Measurements from ENCODE around the gene ADCY1.

The ADCY1 gene

DNA sequence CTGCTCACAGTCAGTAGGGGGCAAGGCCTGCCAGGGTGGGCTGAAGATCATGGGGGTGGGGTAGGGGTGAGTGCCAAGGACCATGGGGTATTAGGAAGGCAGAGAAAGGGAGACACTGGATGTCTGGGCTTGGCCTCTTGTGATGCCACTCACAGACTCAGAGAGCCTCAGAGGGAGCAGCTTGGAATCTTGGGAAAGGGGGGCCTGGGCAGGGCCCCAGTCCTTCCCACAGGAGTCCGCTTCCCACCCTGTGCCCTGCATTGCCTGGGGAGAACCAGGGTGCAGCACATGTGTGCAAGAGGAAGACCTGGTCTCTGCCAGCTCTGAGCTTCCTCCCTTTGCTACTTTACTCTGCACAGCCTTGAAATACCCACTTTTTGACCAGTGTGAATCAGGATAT lies 4.3 kb downstream of the ADCY1 start:
- DNase-seq = no peak

GRCh38 chr7:45579391-45579801 lies 5.2 kb downstream of the ADCY1 start:
- no peak for DNase-seq

DNA sequence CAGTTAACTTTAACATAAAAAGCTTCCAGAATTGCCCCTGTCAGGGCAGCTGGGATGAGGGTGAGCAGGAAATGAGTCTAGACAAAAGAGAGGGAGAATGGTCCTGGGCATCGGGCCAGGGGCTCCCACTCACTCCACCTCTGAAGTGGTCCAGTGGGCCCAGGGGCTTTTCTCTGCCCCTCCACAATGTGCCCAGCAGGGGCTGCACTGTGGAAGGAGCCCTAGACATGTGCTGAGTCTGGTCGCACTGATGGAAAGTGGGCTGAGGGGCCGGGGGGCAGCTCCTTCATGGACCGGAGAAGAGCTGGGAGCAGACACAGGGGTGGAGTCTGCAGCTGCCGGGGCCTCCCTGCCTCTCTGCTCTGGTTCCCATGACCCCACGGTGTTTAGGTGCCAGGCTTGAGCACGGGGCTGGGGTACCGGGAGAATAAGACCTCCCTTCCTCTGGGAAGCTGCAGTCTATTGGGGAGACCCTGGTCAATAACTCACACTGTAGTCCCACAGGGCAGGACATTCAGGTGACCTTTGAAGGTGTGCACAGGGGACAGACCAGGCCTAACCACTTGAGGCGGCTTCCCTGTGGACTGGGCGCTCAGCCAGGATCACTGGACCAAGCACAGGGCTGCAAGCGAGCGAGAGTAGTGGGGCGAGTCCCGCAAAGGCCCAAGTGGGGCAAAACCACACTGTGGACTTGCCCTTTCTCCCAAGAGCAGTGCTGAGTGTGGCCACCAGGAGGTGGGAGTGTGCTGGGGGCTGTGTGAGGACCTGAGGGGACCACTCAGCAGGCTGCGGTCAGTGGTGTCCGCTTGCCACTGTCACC lies 6.1 kb downstream of the ADCY1 start:
- DNase-seq = no peak

- no peak for DNase-seq
Observed at GRCh38 chr7:45581271-45581780, 7.2 kb downstream of the ADCY1 start.

GRCh38 chr7:45582136-45582749 lies 8.1 kb downstream of the ADCY1 start:
- DNase-seq = no peak

DNA sequence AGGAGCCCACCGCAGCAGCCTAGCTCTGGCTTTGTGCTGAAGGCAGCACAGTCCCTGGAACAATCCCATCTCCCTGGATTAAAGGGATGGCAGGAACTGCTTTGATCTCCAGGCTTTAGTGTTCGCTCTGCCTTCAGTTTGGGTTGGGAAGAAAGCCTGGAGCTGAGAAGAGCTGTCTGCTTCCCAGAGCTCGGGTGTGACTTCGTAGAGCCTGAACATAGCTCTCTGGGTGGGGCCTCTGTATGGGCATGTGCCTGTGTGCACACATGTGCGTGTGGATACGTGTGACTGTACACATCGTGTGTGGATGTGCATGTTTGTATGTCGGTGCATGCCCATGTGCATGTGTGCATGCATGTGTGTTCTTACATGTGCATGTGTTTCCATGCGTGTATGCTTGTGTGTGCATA lies 8.7 kb downstream of the ADCY1 start:
- DNase-seq = no peak

DNA sequence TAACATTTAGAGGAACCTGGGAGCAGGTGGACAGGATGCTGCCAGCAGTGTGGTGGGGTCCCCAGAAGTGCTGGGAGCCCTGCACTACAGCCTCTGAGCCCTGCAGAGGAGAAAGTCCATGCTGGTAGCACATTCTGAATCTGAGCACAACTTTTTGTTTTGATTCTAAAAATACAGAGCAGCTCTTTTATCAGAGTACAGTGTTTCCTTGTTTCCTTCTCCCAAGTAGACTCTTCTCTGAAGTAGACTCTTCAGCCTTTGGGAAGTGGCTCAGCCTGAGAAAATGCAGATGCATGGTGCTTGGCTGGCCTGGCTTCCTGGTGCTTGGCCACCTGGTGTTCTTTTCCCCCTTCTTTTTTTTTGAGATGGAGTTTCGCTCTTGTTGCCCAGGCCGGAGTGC lies 9.1 kb downstream of the ADCY1 start:
- DNase-seq = no peak

DNA sequence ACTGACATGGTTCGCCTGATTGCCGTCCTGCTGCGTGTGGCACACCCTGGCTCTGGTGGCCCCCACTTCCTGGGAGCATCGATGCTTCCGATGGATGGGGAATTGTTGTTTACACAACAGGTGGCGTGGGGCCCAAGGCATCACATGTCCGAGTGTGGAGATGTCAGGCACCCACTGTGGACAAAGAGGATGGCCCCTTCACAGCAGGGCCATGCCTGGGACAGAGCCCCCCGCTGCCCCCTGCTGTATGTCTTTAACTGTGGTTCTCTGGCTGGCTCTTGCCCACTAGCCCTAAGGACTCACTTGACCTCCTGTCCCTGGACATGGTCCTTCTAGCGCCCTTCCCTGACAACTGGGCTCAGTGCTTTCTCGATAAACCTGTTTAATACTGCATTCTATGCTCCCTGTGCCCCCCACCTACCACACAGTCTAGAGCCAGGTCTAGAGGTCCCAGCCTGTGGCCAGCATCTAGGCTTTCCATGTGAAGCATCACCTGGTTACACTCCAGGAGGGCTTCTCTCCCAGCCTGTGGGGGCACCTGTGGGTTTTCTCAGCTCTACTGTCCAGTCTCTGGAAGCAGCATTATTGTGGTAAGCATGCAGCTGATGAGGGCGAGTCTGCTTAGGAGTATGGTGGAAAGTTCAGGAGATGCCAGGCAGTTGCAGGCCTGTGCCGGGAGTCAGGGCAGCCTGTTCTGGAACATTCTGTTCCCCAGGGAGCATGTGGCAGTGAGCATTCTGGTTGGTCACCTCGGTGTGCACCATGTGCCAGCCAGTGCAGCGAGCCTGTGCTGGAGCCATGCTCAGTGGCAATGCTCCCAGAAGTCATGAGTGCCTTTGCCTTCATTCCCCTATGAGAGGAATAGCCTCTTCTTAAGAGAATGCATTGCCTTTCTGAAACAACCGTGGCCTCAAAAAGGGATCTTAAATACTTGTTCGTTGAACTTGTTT lies 10.4 kb downstream of the ADCY1 start:
- DNase-seq = no peak

DNA sequence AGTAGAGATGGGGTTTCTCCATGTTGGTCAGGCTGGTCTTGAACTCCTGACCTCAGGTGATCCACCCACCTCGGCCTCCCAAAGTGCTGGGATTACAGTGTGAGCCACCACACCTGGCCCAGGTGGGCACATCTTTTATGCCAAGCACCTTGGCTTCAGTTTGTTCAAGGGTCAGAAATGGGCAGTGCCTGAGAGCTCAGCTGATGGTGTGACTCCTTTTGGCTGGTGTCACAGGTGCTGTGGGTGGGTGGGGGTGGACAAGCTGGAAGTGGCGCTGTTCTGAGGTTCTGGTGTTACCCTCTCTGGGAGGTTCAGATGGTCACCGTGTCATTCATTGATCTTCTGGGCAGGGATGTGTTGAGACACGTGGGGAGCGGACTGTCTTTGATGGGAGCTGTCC lies 11.5 kb downstream of the ADCY1 start:
- DNase-seq = no peak

DNA sequence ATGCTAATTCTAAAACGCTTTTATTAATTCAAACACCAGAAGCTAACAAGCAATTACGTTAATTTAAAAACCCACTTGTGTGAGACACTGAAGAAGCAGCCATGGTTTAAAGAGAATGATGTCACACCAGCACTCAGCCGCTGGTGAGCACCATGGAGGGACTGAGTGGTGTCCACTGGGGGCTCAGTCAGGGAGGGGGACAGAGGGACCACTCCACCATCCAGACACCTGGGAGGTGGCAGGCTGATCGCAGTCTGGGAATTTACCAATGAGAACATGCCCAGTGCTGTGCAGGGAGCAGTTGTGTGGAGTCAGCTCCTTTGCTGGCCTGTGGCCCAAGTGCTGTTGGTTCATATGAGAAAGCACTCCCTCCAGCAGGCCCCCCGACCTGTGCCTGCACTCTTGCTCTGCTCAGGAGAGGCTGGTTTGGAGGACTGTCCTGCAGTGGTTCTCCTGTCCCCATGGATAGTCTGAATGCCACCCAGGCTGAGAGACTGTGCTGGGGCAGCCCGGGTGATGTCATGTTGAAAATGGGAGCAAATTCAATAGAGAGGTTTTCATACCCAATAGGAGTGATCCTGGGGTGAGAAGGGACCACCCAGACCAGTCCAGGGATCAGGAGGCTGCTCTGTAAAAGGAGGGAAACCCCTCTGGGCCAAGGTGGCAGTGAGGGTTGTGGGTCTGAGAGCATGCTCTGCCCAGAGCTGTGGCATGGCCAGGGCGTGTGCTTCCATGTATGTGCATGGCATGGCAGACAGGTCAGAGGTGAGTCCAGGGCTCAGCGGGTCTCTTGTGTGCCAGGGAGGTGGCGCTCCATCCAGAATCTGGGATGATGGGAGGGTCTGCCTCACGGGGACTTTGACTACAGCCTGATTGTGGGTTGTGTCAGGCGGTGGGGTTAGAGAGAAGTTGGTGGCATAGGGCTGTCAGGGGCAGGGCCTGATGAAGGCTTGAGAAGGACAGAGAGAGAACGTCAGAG lies 12.7 kb downstream of the ADCY1 start:
- DNase-seq = no peak

GRCh38 chr7:45588466-45588865 lies 14.3 kb downstream of the ADCY1 start:
- no peak for DNase-seq

- DNase-seq = no peak
Observed at GRCh38 chr7:45589061-45589460, 14.9 kb downstream of the ADCY1 start.

DNA sequence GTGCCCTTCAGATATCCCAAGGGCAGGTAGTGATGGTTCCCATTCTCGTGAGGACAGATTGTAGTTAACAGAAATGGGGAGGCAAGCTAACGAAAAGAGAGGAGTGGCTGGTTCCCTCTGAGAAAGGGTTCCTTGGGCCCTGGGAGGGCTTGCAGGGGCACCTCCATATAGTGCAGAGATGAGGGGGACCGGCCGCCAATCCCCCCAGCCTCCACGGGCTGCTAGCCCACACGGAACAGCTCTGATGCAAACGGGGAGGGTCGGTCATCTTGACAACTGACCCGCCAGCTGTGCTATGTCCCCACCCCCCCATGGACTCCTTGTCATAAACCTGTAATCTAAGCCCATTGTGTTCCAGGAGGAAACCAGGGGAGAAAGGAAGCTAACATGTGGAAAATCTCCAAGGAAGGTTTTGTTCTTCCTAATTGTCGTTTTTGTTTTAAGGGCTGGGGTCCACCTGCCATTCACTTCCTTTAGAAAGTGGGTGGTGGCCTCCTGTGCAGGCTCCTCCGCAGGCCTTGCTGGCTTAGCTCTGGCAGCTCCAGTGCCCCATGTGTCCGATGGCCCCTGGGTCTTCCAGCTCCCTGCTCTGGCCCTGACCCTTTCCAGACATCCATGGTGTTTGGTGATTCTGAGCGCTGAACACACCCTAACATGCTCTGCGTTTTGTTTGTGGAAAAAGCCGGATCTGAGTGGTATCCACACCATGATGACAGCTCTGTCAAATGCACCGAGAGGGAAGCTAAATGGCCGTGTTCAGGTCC lies 15.9 kb downstream of the ADCY1 start:
- DNase-seq = no peak

DNA sequence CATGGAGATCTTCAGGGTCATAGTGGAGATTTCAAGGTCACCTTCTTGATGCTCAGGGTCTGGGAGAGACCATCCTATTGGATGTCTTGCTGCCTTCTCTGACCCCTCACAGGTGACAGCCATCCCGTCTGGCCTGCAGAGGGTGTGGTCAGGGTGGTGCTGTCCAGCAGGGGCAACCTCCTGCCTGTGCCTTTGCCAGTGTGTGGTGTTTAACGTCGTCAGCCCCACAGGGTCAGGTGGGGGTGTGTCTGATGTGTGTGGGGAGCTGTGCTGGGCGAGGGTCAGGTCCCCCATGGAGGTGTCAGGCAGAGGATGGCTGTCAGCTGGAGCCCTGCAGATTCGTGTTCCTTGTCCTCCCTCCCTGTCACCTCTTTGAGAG lies 16.5 kb downstream of the ADCY1 start:
- no peak for DNase-seq

DNA sequence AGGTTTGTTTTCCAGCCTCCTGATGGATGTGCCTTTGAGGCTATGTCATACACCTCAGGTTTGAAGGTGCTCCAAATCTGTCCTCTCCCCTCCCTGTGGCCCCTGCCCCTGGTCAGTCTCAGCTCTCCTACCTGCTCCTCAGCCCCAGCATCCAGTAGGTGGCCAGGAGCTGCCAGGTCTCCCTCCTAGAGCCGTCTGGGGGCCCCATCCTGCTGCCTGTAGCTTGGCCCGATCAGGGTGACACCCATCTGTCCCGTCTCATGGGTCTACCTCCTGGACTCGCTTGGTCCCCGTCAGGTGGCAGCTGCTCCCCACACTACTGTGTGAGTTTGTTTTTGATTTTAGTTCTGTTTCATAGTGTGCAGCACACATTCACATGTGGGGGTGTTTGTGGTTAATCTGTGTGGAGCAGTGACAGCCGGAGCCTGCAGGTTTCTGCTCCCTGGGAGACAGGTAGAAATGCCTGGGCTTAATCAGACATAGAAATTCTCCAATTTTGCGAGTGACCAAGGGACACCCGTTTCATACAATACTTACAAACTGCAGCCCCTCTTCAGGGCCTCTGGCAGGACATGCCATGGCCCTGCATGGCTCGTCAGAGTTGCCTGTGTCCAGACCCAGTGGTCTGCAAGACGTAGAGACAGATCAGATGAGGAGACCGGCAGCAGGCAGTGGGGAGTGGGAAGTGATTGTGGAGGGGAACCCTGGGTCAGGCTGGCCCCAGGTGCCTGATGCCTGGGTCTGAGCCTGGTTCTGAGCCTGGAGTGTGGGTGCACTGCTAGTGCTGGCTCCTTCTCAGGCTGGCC lies 17.1 kb downstream of the ADCY1 start:
- DNase-seq = no peak

DNA sequence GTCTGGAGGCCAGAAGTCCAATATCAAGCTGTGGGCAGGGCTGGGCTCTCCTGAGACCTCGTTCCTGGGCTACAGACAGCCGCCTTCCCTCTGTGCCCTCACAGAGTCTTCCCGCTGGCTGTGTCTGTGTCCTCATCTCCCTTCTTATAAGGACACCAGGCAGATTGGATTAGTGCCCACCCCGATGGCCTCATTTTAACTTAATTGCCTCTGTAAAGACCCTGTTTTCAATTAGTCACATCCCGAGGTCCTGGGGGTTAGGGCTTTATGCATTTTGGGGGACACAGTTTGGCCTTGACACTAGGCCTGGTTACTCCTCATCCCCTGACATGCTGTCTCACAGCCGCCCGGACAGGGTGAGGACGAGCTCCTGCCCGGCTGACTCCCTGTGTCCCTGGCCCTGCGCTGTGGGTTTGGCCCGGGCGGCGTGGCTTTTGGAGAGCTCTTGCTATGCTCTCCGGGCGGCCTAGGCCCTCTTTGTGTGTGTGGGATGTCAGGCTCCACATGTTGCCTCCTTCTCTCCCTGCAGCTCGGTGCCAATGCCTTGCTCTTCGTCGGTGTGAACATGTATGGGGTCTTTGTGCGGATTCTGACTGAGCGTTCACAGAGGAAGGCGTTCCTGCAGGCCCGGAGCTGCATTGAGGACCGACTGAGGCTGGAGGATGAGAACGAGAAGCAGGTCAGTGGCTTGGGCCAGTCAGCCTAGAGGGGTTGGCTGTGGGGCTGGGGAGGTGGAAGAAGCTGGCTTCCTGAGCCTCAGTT lies 18.2 kb downstream of the ADCY1 start:
- no peak for DNase-seq

- DNase-seq = no peak
Observed at GRCh38 chr7:45593121-45593541, 19.0 kb downstream of the ADCY1 start.

GRCh38 chr7:45593877-45594276 lies 19.7 kb downstream of the ADCY1 start:
- no peak for DNase-seq

DNA sequence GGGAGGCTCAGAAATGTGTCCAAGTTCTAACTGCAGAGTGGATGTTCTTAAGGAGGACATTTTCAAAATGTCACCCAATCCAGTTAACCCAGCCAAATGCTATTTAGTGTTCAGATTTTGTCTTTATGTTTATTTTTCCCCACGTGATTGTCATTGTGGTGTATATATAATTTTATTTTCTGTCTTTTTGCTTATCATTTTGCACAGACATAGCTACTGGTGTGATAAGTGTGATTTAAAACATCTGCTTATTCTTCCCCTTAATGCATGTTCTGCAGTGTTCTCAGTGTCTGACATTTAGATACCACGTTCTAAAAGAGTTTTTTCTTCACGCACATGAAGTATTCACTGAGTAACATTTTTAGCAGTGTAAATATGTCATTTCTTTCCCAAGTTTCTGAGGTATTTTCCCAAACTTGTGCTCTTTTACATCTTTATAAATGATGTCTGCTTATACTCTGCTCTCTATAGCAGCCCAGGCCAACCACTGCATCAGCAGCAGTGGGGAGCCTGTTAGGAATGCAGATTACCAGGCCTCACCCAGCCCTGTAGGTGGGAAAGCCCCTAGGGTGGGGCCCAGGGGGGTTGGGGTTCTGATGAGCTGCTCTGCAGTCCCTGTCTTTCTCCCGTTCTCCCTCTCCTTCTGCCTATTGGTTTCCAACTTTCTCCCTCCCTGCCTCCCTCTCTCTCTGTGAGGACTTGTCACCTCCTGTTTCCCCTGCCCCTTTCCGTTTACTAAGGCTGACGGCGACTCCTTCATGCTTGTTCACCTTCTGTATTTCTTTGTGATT lies 20.8 kb downstream of the ADCY1 start:
- no peak for DNase-seq

All from NCI-H1694 treated with DMSO at 0.1 percent for 48 hours (cell line).